HG03097 (cell line): ENCODE measurements around the gene CD2BP2.
"Not testable (repeated sequence)": the region's sequence is repeated elsewhere in the genome, so short reads cannot be mapped to it uniquely, and the experiment has no call there.

ENCODE experiments used
- ATAC-seq: cut with Tn5 transposase; IDR thresholded peaks from one replicate; pipeline ENCODE4 v1.9.1; 2021; ENCODE audit not compliant: unreplicated experiment, low FRiP score

CD2BP2 gene

DNA sequence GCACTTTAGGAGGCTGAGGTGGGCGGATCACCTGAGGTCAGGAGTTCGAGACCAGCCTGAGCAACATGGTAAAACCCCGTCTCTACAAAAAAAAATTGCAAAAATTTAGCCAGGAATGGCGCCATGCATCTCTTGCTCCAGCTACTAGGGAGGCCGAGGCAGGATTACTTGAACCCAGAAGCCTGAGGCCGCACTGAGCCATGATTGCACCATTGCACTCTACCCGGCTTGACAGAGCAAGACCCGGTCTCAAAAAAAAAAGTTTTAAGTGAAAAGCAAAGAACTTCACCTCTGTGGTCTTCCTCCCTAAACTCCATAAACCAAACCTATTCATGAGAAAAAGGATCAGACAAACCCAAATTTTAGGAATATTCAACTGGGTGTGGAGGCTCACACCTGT, 7.0 kb downstream of the CD2BP2 start:
- ATAC-seq, result no peak

- ATAC-seq, result no peak
These were observed 8.8 kb downstream of the CD2BP2 start for GRCh38 chr16:30346286-30346685.

DNA sequence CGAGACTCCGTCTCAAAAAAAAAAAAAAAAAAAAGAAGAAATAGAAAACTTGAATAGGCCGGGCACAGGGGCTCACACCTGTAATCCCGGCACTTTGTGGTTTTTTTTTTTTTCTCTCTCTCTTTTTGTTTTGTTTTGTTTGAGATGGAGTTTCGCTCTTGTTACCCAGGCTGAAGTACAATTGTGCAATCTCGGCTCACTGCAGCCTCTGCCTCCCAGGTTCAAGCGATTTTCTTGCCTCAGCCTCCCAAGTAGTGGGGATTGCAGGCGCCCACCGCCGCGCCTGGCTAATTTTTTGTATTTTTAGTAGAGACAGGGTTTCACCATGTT, 11.7 kb downstream of the CD2BP2 start:
- ATAC-seq, result not testable (repeated sequence)

- ATAC-seq, result no peak
These were observed 12.2 kb downstream of the CD2BP2 start for GRCh38 chr16:30342751-30343490.

GRCh38 chr16:30341971-30342370, 13.1 kb downstream of the CD2BP2 start:
- ATAC-seq, result not testable (repeated sequence)

GRCh38 chr16:30340621-30341020, 14.5 kb downstream of the CD2BP2 start:
- no peak for ATAC-seq

GRCh38 chr16:30338715-30339114, 16.4 kb downstream of the CD2BP2 start:
- not testable (repeated sequence) for ATAC-seq

DNA sequence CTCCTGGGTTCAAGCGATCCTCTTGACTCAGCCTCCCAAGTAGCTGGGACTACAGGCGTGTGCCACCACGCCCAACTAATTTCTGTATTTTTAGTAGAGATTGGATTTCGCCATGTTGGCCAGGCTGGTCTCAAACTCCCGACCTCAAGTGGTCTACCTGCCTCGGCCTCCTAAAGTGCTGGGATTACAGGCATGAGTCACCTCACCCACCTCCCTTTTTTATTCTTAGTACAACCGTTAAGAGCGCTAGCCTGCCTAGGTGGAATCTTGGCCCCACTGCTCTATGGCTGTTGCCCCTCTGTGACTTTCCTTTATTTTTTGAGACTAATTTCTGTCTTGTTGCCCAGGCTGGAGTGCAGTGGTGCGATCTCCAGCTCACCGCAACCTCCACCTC, 17.1 kb downstream of the CD2BP2 start:
- ATAC-seq, result not testable (repeated sequence)

DNA sequence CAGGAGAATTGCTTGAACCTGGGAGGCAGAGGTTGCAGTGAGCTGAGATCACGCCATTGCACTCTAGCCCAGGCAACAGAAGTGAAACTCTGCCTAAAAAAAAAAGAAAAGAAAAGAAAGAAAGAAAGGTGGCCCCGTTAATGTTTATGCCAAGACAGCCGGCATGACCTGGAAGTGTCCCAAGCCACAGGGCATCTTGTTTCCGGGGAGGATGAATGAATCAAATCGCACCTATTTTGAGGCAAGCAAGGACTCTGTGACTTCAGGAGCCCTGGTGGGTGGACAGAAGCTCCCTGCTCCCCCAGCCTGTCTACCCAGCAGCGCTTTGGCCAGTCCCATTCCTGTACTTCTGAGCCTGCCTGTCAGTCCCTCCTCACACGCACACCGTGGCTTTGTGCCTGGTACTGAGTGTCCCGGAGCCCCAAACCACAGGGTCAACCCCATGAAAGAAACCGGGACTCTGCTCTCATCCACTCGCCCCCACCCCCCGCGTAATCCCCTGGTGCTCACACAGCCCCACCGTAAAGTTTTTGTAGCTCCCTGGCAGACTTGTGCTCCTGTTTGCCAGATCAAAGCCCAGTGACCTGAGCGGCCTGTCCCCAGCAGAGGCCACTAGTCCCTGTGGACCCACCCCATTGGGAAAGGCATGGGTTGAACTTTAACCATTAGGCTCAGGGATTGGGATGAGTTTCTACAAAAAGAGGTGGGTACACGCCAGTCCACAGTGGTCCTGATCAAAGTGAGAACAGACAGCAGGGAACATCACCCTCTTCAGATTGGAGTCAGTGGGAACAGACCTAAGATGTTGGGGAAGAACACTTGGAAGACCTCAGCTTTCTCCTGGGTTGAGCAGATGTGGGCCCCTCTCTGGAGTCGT, 19.3 kb downstream of the CD2BP2 start:
- ATAC-seq, result peak; percentile 22

DNA sequence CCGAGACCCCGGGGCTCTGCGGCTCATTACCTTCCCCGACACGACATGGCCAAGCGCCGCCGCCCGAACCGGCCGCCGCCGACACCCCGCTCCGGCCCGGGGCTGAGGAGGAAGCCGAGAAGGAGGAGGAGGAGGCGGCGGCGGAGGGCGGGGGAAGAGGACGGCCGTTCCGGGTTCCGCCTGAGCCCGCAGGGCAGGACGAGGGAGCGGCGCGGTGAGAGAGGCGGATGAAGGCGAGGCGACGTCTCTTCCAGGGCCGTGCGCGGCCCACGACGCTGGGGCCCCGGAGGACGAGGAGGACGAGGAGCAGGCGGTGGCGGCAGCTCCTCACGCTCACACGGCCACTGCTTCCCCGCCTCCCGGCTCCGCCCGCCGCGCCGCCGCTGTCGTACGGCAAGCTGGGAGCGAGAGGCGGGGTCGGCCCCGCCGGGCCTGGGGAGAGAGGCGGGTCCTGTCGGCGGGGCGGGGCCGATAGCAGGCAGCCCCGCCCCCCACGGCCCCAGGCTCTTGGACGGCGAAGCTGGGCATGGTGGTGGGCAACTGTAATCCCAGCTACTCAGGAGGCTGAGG, 20.0 kb downstream of the CD2BP2 start:
- peak; percentile 82 for ATAC-seq

GRCh38 chr16:30334473-30334989, 20.6 kb downstream of the CD2BP2 start:
- peak; percentile 86 for ATAC-seq

DNA sequence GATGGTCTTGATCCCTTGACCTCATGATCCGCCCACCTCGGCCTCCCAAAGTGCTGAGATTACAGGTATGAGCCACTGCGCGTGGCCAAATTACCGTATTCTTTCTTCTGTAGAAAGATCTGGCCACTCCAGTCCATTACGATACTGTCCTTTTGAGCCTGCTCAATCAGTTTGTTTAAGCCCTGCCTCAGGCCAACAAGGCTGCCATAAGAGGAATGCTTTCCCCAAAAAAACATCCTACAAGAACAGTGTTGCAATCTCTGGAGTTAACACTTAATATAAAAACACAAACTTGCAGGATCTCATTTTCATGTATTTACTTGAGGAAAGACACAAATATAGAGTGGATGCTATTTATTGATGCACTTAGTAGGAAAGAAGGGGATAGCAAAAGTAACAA, 30.9 kb downstream of the CD2BP2 start:
- not testable (repeated sequence) for ATAC-seq

- not testable (repeated sequence) for ATAC-seq
These were observed 36.5 kb downstream of the CD2BP2 start for GRCh38 chr16:30318647-30319046.

DNA sequence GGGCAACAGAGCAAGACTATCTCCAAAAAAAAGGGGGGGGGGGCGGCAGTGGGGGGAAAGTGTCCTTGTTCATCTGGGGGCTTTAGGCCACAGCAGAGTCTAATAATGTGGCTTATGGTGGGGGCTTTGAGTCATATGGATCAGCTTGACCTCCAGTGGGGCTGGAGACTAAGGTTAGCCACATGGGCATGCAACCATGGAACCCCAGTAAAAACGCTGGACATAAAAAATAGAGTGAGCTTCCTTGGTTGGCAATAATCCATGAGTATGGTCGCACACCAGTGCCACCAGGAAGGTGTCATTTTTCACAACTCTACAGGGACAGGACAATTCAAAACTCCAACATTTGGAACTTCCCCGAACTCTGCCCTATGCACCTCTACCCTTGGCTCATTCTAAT, 44.2 kb downstream of the CD2BP2 start:
- not testable (repeated sequence) for ATAC-seq

- not testable (repeated sequence) for ATAC-seq
These were observed 45.9 kb downstream of the CD2BP2 start for GRCh38 chr16:30309255-30309654.
